Measurements from ENCODE around the gene SNX13.

The SNX13 gene

DNA sequence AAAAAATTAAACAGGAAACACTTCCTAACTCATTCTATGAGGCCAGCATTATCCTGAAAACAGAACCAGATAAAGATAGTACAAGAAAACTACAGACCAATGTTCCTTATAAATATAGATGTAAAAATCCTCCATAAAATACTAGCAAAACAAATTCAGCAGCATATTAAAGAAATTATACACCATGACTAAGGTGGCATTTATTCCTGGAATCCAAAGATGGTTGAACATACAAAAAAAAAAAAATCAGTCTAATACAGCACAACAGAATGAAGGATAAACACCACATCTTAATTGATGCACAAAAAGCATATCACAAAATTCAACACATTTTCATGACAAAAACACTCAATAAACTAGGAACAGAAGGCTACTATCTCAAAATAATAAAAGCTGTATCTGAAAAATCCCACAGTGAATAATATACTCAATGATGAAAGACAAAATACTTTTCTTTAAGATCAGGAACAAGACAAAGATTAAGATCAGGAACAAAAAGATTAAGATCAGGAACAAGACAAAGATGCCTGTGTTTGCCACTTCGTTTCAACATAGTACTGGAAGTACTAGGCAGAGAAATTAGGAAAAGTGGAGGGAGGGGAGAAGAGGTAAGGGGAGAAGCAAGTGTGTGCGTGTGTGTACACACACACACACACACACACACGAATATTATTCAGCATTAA, 95.6 kb downstream of the SNX13 start:
- H3K4me2 ChIP-seq (ENCODE audit: low read length): no peak overlapping the region
- H2AFZ ChIP-seq: no peak overlapping the region
- H3K4me1 ChIP-seq: peaks cover 11% of the 10 kb centered on the region
- H3K9me3 ChIP-seq (ENCODE audit: control insufficient read depth, low read length): no peaks in the 10 kb centered on the region
- peaks cover 3% of the 10 kb centered on the region for H3K79me2 ChIP-seq
- H3K36me3 ChIP-seq (ENCODE audit: control insufficient read depth, insufficient read depth, low read length): no peaks in the 10 kb centered on the region
- TF ChIP-seq CTCF (IDR thresholded peaks at IDR 0.05): no peak
- H3K9ac ChIP-seq: no peak overlapping the region
- no peak overlapping the region for H3K4me3 ChIP-seq (ENCODE audit: low read depth, low read length)
- H3K27me3 ChIP-seq (ENCODE audit: control insufficient read depth, insufficient read depth, low read length): no peaks in the 10 kb centered on the region
- no peak overlapping the region for H3K27ac ChIP-seq

DNA sequence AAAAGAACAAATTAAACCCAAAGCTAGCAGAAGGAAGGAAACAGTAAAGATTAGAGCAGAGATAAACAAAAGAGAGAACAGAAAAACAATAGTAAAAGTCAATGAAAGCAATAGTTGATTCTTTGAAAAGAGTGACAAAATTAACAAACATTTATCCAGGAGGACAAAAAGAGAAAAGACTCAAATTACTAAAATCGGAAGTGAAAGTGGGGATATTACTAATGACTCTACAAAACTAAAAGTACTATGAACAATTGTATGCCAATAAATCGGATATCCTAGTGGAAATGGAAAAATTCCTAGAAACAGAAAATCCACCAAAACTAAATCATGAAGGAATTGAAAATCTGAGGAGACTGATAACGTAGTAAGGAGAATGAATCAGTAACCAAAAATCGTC, 96.3 kb downstream of the SNX13 start:
- no peak for TF ChIP-seq CTCF (IDR thresholded peaks at IDR 0.05)
- Histone ChIP-seq H3K27ac (no peak overlapping the region), H3K4me2 (ENCODE audit: low read length) (no peak overlapping the region), H3K79me2 (peaks cover 3% of the 10 kb centered on the region), H3K9me3 (ENCODE audit: control insufficient read depth, low read length) (no peaks in the 10 kb centered on the region), H3K4me3 (ENCODE audit: low read depth, low read length) (no peak overlapping the region), H2AFZ (no peak overlapping the region), H3K4me1 (peaks cover 11% of the 10 kb centered on the region), H3K27me3 (ENCODE audit: control insufficient read depth, insufficient read depth, low read length) (no peaks in the 10 kb centered on the region), H3K36me3 (ENCODE audit: control insufficient read depth, insufficient read depth, low read length) (no peaks in the 10 kb centered on the region), H3K9ac (no peak overlapping the region)

- H3K36me3 ChIP-seq (ENCODE audit: control insufficient read depth, insufficient read depth, low read length): no peaks in the 10 kb centered on the region
Observed at GRCh38 chr7:17843041-17843440, 97.3 kb downstream of the SNX13 start.

GRCh38 chr7:17832820-17833355, 107.4 kb downstream of the SNX13 start:
- Histone ChIP-seq H3K4me2 (ENCODE audit: low read length) (no peak overlapping the region), H3K4me1 (no peaks in the 10 kb centered on the region), H3K9me3 (ENCODE audit: control insufficient read depth, low read length) (no peaks in the 10 kb centered on the region), H2AFZ (no peak overlapping the region), H3K27ac (no peak overlapping the region), H3K79me2 (no peaks in the 10 kb centered on the region), H3K27me3 (ENCODE audit: control insufficient read depth, insufficient read depth, low read length) (no peaks in the 10 kb centered on the region), H3K36me3 (ENCODE audit: control insufficient read depth, insufficient read depth, low read length) (no peaks in the 10 kb centered on the region), H3K4me3 (ENCODE audit: low read depth, low read length) (no peak overlapping the region), H3K9ac (no peak overlapping the region)
- TF ChIP-seq CTCF (IDR thresholded peaks at IDR 0.05): no peak

More at GRCh38 chr7:17843041-17843440, 97.3 kb downstream of the SNX13 start:
- Histone ChIP-seq H3K9me3 (ENCODE audit: control insufficient read depth, low read length) (no peaks in the 10 kb centered on the region), H3K79me2 (peaks cover 3% of the 10 kb centered on the region), H3K9ac (no peak overlapping the region), H3K27ac (no peak overlapping the region), H2AFZ (no peak overlapping the region), H3K4me2 (ENCODE audit: low read length) (no peak overlapping the region), H3K4me3 (ENCODE audit: low read depth, low read length) (no peak overlapping the region), H3K27me3 (ENCODE audit: control insufficient read depth, insufficient read depth, low read length) (no peaks in the 10 kb centered on the region), H3K4me1 (peaks cover 11% of the 10 kb centered on the region)
- no peak for TF ChIP-seq CTCF (IDR thresholded peaks at IDR 0.05)

- Histone ChIP-seq H3K27me3 (ENCODE audit: control insufficient read depth, insufficient read depth, low read length) (no peaks in the 10 kb centered on the region), H3K4me1 (no peaks in the 10 kb centered on the region), H2AFZ (no peak overlapping the region), H3K9ac (no peak overlapping the region), H3K27ac (no peak overlapping the region), H3K4me3 (ENCODE audit: low read depth, low read length) (no peak overlapping the region), H3K4me2 (ENCODE audit: low read length) (no peak overlapping the region), H3K36me3 (ENCODE audit: control insufficient read depth, insufficient read depth, low read length) (no peaks in the 10 kb centered on the region), H3K9me3 (ENCODE audit: control insufficient read depth, low read length) (no peaks in the 10 kb centered on the region), H3K79me2 (no peaks in the 10 kb centered on the region)
- no peak for TF ChIP-seq CTCF (IDR thresholded peaks at IDR 0.05)
Observed at GRCh38 chr7:17832242-17832641, 108.1 kb downstream of the SNX13 start.

Data from parathyroid adenoma (tissue), 2 donors.